HG02588 (cell line): ENCODE results near the gene TSEN54.

ENCODE experiments used
- ATAC-seq: cut with Tn5 transposase; IDR thresholded peaks from one replicate; pipeline ENCODE4 v1.9.1; 2021; ENCODE audit warnings: mild to moderate bottlenecking, moderate library complexity; ENCODE audit not compliant: unreplicated experiment

Gene TSEN54

DNA sequence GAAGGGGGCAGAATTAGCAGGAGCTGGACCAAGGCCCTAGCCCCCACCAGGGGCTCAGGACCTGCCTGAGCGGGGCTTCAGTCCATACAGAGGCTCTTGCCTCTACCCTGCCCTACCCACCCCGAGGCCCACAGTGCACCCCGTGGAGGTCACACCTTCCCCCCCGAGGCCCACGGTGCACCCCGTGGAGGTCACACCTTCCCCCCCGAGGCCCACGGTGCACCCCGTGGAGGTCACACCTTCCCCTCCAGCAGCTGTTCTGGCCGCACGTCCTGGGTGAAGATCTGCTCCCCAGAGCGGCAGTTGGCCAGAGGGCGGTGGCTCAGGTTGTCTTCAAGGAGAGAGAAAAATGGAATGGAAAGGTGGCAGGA, 12.4 kb upstream of the TSEN54 start:
- ATAC-seq, result no peak

DNA sequence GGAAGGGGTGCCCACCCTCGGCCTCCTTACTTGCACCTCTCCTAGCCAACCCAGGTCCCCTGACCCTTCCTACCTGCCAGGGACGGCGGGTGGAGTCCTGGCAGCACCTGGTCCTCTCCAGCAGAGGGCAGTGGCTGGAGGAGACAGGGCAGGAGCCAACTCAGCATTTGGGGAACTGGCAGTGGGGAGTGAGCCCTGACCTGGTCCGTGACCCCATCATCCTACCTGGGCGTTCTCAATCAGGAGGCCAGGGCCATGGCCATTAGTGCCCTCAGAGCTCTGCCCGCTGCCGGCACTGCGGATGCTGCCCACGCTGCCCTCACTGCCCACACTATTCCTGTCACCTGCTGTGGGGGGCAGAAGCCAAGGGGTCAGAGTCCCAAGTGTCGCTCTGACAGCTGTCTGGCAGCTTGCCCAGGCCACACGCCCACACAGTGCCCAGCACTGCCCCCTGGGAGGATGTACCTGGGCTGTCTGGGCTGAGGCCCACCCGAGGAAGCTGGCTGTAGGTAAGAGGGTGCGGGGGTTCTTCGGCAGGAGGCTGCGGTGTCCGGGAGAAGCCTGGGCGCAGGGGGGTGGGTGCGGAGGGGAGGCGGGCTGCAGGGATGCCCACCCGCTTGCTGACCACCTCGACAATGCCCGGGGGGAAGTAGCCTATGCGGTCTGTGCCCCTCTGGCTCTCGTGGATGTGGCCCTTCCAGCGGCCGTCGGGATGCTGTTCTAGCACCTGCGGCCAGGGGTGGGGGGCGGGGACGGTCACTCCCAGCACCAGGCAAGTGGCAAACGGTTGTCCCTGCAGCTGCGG, 11.8 kb upstream of the TSEN54 start:
- no peak for ATAC-seq

DNA sequence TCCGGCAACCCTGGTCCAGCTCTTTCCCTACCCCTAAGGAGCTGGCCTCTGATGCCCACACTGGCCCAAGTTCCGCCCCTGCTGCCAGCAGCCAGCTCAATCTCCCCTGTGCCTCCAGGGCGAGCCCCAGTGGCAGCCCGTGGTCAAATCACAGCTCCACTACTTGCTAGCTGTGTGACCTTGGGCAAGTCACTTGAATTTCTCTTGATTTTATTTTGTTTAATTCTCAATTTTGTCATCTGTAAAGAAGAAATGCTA, 11.2 kb upstream of the TSEN54 start:
- ATAC-seq, result no peak

DNA sequence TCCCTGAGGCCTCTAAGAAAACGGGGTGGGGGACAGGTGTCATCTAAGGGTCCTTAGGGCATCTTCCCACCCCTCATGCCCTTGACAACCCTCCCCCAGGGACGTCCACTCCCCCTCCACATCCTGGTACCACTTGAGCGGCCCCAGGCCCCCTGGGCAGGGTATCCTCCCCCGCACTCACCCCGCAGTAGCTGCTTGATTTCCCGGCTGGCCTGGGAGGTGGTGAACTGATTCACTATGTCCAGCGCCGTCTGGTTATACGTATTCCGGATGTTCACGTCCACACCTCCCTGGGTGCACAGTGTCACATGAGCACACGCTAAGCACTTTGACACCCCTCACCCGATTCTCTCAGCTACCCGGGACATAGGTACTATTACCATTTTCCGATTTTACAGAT, 10.7 kb upstream of the TSEN54 start:
- ATAC-seq, result no peak

DNA sequence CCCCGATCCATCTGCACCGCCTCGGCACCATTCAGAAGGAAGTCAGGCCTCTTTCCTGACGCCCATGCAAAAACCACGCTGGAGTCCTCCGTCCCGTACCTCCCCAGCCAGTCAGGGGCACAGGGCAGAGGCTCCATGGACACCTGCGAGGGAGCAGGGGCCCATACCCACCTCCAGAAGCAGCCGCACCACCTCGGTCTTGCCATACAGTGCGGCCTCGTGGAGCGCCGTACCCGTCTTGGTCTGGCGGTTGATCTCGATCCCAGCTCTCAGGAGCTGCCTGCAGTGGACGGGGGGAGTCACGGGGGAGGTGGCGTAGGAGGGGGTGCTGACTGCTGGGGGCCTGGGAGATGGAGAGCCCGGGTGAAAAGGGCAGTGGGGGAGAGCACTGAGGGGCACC, 10.2 kb upstream of the TSEN54 start:
- ATAC-seq, result no peak

DNA sequence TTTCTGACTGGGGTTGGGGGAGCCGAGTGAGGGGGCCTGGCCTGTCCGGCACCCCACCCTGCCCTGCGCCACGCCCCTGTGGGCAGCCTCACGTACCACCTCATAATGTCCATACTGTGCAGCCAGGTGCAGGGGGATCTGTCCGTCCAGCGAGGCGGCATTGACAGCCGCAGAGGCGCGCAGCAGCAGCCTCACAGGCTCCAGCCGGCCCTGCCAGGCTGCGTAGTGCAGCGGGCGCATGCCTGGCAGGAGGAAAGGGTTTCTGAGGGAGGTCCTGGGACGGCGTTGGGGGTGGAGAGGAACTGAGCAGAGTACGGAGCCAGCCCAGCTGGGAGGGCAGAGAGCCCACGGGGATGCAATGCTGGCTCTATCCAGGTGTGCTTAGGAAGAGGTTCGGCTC, 9.4 kb upstream of the TSEN54 start:
- ATAC-seq, result no peak

DNA sequence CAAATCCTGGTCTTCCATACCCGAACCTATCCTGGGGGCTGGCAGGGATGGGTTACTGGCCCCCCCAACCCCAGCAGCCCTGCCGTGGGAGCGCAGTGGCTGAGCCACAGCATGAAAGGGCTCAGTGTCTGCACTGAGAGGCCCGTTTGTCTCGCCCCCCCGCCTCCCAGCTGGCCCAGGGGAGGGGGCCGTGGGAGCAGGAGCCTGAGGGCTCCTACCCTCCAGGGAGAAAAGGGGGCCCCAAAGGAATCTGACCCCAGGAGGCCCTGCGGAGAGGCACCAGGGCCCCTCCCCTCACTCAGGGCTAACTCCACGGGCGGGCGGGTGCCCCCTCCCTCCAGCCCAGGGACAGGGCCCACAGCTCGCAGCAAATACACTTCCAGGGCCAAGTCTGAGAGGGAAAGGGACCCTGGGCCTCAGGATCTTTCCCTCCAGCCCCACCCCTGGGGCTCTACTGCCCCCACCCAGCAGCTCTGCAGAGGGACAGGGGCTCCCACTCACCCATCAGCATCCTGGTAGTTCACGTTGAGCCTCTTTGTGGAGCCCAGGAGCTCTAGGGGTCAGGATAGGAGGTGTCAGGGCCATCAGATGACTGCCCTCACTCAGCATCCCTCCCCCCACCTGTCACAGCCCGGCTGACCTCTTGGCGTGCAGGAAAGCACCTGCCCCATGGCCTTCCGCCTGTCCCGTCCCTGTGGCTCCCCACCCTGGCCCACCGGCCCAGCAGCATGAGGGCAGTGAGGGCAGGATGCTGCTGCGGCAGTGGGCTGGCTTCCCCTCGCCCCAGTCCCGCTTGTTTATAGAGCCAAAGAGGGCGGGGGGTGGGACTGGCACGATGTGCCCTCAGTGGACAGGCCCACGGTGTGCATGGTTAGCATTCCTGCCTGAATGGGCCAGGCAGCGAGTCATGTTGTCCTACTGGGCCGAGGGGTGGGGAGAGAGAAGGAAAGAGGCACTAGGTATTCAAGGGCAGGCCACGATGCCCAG, 8.3 kb upstream of the TSEN54 start:
- no peak for ATAC-seq

DNA sequence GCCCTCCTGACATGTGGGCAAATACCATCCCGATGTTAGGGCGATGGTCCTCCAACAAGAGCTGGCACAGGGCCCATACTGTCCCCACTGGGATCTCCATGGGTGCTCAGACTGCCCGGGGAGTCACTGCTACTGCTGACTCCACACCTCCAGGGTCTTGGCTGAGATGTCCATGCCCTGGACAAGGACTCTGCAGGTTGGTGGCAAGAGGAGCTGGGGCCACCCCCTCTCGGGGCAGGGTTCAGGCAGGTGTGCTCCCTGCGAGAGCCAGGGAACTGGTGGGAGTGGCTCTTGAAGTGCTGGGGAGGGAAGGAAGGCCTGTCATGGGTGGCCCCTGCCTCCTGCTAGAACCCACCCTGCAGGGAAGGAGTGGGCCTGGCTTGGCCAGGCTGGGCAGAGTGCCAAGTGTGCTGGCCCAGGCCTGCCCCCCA, 7.4 kb upstream of the TSEN54 start:
- no peak for ATAC-seq

DNA sequence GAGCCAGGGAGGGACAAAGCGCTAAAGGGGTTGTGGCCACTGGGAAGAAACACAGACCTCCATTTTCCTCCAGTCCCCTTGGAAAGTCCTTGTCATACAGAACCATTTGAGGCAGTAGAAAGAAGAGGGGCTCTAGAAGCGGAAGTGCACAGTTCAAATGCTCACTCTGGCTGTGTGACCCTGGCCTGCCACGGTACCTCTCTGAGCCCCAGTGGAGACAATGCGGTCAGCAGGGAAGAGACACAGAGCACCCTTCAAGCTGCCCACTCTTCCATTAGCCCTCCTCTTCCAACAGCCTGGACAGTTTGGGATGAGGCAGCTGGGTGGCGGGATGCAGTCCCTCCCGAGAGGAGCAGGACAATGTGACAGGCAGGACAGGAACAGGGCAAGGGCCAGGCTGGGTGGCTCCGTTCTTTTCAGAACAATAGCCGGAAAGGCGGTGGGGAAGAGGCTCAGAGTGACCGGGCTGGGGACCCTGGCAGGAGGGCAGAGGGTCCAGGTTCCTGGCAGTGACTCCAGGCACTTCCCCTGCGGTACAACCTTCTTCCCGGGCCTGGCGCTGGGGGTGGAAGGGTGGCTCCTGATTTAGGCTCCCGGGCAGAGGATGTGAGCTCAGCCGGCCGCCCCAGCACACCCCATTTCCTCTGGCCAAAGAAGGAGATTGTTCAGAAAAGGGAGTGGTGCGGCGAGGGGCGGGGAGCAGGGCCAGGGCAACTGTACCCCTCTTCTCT, 6.6 kb upstream of the TSEN54 start:
- ATAC-seq, result no peak

DNA sequence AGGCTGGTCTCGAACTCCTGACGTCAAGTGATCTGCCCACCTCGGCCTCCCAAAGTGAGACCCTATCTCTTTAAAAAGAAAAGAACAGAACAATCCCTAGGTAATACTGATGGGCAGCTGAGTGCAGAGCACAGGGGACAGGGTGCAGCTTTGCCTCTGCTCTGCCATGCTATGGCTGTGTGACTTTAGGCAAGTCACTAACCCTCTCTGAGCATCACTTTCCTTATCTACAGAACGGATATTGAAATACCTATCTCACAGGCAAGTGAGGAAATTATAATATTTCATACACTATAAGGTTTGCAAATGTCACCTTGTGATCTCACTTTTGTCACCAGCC, 5.1 kb upstream of the TSEN54 start:
- ATAC-seq, result no peak

DNA sequence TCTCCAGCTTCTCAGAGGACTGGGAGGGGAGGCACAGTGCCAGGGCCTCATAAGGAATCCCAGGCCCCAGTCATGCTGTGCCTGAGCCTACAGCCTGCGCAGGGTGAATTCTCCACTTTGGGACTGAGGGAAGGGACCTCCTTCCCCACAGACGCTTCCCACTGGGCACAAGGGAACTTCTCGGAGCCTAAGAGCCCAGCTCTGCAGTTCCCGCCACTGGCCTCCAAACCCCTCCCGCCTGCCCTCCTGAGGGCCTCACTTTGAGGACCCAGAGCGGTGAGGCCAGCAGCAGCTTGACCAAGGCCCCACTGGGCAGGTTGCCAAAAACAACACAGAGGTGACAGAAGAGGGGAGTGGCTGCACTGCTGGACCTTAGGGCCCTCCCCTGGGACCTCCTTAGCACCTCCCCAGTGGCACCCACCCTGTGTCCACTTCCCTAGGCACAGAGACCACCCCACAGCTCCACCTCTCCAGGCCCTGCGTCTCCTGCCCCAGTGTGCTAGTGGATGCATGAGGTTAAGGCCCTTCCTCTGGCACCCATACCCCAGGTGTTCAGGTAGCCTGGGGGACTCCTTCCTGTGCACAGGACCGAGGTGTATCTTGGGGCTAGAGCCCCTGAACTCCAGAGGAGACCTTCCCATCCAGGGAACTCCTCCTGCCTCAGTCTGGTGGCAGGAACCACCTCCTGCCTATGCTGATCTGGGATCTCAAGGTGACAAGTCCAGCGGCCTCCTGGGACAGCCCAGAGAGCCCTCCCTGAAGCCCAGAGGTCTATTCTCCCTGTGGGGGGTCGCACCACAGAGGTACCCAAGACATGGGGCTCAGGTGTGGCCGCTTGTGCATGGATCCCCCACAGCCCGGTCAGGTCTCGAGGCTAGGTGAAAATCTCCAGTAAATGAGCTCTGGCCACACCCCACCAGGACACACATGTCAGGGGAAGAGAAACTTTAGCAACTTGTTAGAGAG, 4.4 kb upstream of the TSEN54 start:
- ATAC-seq, result no peak

DNA sequence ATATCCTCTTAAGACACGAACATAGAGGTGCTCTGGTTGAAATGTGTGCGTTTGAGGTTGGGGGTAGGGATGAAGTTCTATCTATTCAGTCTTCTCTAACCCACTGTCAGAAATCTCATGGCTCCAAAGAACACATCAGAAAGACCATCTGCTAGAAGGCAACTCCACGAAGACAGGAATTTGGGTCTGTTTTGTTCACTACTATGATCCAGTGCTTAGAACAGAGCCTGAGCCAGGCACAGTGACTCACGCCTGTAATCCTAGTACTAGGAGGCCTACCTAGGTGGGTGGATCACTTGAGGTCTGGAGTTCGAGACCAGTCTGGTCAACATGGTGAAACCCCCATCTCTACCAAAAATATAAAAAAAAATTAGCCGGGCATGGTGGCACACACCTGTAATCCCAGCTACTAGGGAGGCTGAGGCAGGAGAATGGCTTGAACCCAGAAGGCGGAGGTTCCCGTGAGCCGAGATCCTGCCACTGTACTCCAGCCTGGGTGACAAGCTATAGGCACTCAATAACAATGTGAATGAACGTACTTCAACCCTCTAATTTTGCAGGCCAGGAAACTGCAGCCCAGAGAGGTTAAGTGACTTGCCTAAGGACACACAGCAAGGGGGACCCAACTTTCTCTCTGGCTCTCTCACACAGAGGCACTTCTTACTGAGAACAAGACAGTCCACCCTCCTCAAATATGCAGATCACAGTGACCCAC, 3.2 kb upstream of the TSEN54 start:
- no peak for ATAC-seq

DNA sequence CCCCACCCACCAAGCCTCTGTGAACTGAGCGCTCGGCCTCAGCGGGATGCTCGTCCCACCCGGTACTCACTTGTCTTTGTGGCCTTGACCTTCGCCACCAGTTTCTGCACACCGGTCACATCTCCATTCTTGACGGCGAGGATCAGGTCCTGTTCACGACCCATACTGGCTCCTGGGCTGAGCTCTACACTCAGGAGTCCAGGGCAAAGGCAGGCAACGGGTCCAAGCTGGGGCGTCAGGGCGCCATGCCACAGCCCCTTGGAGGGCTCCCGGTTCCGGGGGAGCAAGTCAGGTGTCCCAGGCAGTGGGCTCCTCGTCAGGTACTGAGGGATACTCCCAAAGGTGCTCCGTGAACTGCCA, 2.7 kb upstream of the TSEN54 start:
- ATAC-seq, result no peak

DNA sequence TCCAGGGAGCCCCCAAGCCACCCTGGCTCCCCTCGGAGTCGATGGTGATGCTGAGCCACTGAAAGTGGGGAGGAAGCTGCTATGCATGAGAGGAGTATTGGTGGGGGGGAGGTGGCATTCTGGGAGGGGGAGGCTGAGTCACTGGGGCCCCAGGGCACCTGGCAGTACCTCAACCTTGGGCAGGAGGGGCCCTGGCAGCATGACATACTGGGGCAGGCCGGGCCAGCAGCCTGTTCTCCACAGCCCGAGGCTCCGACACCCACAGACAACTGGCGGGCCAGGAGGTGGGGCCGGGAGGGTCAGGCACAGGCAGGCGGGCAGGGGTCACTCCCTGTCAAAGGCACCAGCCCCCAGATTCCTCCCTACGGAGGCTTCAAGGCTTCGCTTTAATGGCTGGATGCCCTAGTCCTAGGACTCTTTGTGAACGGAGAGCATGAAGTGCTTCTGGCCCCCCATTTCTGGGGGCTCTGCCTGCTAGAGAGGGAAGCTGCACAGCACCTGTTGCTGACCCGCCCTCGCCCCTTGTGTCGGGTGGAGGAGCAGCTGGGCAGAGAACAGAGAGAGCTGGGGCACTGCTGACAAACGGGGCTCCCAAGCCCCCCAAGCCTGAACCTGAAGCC, 1.9 kb upstream of the TSEN54 start:
- ATAC-seq, result no peak

DNA sequence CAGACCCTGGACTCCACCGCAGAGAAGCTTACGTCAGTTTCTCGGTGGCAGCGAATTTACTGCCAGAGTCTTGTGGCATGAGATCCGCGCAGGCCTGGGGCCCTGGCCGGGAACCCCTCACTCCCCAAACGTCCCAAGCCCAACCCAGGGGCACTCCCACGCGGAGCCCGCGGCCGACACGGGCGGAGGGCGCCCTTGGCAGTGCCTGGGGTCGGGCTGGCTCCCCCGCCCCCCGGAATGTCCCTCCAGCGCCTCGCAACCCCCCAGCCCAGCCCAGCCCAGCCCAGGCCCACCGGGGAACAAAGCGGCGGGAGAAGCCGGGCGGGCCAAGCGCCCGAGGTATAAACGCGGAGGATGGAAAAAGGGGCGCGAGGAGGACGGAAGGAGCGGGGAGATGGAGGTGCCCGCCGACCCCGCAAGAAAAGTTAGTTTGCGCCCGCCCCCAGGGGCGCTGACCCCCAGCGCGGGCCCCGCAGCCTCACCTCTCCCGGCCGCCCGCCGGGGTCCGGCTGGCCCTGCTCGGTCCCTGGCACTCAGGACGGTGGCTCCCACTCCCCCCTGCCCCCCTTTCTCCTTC, 1.3 kb upstream of the TSEN54 start:
- ATAC-seq, result no peak

DNA sequence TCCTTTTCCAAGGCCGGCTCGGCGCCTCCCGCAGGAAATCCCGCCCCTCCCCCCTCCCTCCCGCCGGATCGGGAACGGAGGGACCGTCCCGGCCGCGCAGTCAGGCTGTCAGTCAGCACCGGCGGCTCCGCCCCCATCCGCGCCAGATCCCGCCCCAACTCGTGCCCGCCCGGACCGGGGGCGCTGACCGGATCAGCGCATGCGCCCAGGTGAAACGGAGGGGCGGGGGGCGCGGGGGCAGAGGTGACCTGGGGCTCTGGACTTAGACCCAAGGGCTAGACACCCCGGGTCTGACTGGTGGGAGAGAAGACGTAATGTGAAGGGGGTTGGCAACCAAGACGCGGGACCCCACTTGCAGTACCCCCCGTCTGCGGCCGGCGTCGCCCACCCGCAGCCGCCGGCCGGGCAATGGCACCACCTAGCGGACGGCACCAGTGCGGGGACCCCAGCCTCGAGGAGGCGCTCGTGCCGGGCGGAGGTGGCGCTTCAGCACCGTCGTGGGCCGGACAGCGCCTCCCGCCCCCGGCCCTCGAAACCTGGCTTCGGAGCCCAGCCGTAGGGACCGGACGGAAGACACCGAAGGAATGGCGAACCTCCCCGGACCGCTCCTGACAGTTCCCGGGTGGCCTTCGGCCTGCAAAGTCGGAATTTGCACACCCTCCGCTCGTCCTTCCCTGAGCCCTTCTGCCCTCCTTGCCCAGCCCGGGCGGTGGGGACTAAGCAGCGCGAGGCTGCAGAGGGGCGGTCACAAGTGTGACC, 653 bp upstream of the TSEN54 start, which contains the start of gene CASKIN2:
CASKIN2 (minus strand) TSS at position 42 of the 759 bp plus-strand sequence. CDS start 1,733 bp downstream, outside the sequence.
- peak; percentile 46 for ATAC-seq

DNA sequence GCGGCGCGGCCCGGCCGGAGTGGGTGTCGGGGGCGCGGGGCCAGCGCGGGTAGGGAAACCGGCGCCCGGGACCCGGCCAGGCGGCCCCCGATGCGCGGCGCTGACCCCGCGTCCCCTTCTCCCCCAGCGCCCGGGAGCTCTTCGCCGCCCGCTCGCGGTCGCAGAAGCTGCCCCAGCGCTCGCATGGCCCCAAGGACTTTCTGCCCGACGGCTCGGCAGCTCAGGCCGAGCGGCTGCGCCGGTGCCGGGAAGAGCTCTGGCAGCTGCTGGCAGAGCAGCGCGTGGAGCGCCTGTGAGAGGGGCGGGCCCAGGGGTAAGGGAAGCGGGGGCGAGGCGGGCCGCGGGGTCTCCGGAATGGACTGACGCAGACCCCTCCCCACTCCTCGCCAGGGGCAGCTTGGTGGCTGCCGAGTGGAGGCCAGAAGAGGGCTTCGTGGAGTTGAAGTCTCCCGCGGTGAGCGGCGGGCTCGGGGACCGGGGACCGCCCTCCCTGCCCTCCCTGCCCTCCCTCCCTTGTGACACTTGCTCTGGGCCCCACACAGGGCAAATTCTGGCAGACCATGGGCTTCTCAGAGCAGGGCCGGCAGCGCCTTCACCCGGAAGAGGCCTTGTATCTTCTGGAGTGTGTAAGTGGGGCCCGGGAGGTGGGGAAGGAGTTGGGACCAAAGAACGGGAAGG, 430 bp downstream of the TSEN54 start:
- ATAC-seq, result peak; percentile 25
